Measurements from ENCODE around the gene SGCD. TPM values are rescaled to one million over a fixed set of nuclear protein-coding genes. Genes with fewer than 3 reads are reported as not detected.
A peak's percentile ranks its signal among the peaks of the same experiment; 100 is the strongest.

Gene SGCD
- total RNA-seq, 8 experiments from 2014 or later: 0.29 to 56.2 (median 7.9) TPM

- Histone ChIP-seq H3K27ac (no peak overlapping the region), H3K4me3 (no peak overlapping the region), H3K4me1 (replicated peaks in 1 of 2) (peaks cover 0 to 2% of the 10 kb centered on the region in 2 donors)
- in situ Hi-C loops (cut with MboI; ENCODE audit: low pct_unique_long_range_greater_than_20kb in 2 of 9, low sequenced_read_pairs in 9 of 9, unreplicated experiment in 9 of 9): no loop called here
- 0 to 100% (median 73%) methylated on average over 1 to 3 of the region's 3 CpGs; no CpG with 5 or more reads in 6 of the 10 experiments for WGBS, 10 experiments
- ATAC-seq (replicated peaks in 6 of 8): no peak
Measured at GRCh38 chr5:156735477-156735876, 408.5 kb downstream of the SGCD start.

- in situ Hi-C loops (cut with MboI; ENCODE audit: low pct_unique_long_range_greater_than_20kb in 2 of 9, low sequenced_read_pairs in 9 of 9, unreplicated experiment in 9 of 9): no loop called here
- no peak overlapping the region for H3K27ac ChIP-seq
- no peak for ATAC-seq (replicated peaks in 6 of 8)
- H3K4me3 ChIP-seq: no peak overlapping the region
- 53 to 93% (median 82%) methylated on average over 2 to 5 of the region's 5 CpGs; no CpG with 5 or more reads in 3 of the 10 experiments for WGBS, 10 experiments
- H3K4me1 ChIP-seq (replicated peaks in 1 of 2): peaks cover 0 to 2% of the 10 kb centered on the region in 2 donors
Measured at GRCh38 chr5:156741516-156741915, 414.6 kb downstream of the SGCD start.

GRCh38 chr5:156753846-156754245, 426.9 kb downstream of the SGCD start:
- 50 to 100% (median 80%) methylated on average over 1 to 2 of the region's 3 CpGs; no CpG with 5 or more reads in 4 of the 10 experiments for WGBS, 10 experiments
- ATAC-seq (replicated peaks in 6 of 8): no peak
- Histone ChIP-seq H3K27ac (no peak overlapping the region), H3K4me1 (replicated peaks in 1 of 2) (no peaks in the 10 kb centered on the region), H3K4me3 (no peak overlapping the region)
- in situ Hi-C loops (cut with MboI; ENCODE audit: low pct_unique_long_range_greater_than_20kb in 2 of 9, low sequenced_read_pairs in 9 of 9, unreplicated experiment in 9 of 9): no loop called here

- Histone ChIP-seq H3K4me1 (replicated peaks in 1 of 2) (no peaks in the 10 kb centered on the region), H3K4me3 (no peak overlapping the region), H3K27ac (no peak overlapping the region)
- in situ Hi-C loops (cut with MboI; ENCODE audit: low pct_unique_long_range_greater_than_20kb in 2 of 9, low sequenced_read_pairs in 9 of 9, unreplicated experiment in 9 of 9): no loop called here
- ATAC-seq (replicated peaks in 6 of 8): no peak
- 88 to 100% (median 100%) methylated on average over 1 to 3 of the region's 3 CpGs; no CpG with 5 or more reads in 2 of the 10 experiments for WGBS, 10 experiments
Measured at GRCh38 chr5:156755421-156756087, 428.6 kb downstream of the SGCD start.

DNA sequence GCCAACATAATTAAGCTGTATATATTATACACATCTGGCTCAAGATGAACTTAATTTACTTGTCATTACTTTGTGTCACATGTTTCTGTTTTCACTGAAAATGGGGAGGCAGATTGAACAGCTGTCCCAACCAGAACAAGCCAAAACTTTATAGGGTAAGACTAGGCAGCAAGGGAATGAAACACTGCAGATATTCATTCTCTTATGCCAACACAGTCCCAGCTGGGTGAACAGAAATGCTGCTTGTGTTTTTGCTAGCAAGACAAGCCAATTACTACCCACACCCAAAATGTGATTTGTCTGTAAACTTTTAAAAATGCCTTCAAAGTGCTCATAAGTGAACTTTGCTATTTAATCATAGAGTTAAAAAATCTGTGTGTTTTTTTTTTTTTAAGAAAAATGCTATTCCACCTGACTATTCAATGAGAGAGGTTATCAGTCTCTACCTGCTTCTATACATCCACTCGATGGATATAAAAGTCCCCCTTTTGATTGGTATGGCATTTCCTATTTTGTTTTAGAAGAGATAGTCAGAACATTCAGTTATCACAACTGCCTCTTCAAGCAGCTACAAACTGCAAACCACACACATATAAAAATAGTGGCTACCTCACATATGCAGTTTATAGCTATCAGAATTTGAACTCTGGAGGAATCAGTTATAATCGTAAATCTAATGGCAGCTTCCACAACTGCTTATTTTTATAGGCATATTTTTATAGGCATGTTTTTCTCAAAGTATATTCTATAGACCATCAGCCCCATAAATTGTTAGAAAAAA, 431.2 kb downstream of the SGCD start:
- H3K27ac ChIP-seq: no peak overlapping the region
- no peak for ATAC-seq (replicated peaks in 6 of 8)
- in situ Hi-C loops (cut with MboI; ENCODE audit: low pct_unique_long_range_greater_than_20kb in 2 of 9, low sequenced_read_pairs in 9 of 9, unreplicated experiment in 9 of 9): no loop called here
- H3K4me1 ChIP-seq (replicated peaks in 1 of 2): no peaks in the 10 kb centered on the region
- WGBS, 10 experiments: 55 to 100% (median 85%) methylated on average over 1 to 2 of the region's 2 CpGs
- no peak overlapping the region for H3K4me3 ChIP-seq

DNA sequence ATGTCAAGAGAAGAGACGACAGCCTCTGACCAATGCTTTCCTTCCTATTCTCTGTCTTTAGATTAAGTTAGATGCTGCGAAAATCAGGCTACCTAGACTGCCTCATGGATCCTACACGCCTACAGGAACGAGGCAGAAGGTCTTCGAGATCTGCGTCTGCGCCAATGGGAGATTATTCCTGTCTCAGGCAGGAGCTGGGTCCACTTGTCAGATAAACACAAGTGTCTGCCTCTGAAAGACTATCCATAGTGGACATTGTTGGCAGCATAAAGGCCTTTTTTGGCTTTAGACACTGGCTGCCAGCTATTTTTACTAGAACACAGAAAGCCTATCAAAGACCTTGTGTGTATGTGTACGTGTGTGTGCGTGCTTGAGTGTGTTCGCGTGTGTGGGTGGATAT, 432.2 kb downstream of the SGCD start:
- peaks cover 0 to 2% of the 10 kb centered on the region in 2 donors for H3K4me1 ChIP-seq (replicated peaks in 1 of 2)
- no peak overlapping the region for H3K27ac ChIP-seq
- H3K4me3 ChIP-seq: no peak overlapping the region
- in situ Hi-C loops (cut with MboI; ENCODE audit: low pct_unique_long_range_greater_than_20kb in 2 of 9, low sequenced_read_pairs in 9 of 9, unreplicated experiment in 9 of 9): no loop called here
- ATAC-seq (replicated peaks in 6 of 8): no peak
- WGBS, 10 experiments: 84 to 100% (median 100%) methylated on average over 1 to 10 of the region's 11 CpGs; no CpG with 5 or more reads in 1 of the 10 experiments

DNA sequence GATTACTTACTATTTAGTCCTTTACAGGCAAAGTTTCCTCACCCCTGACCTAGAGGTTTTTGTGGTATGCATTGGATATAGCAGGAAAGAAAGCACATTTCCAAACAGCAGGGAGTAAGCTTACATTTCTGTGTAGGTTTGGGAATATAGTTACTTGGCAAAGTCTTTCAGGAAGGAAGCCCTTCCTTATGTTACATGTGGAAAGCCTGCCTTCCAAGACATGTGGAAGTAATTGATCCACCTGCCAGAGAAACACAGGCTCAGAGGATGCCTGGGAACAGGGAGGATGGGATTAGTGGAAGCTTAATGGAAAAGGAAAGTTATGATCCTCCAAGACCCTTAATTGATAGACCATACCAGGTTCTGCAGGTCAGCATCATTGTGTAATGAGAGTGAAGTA, 435.8 kb downstream of the SGCD start:
- in situ Hi-C loops (cut with MboI; ENCODE audit: low pct_unique_long_range_greater_than_20kb in 2 of 9, low sequenced_read_pairs in 9 of 9, unreplicated experiment in 9 of 9): no loop called here
- ATAC-seq (replicated peaks in 6 of 8): no peak
- Histone ChIP-seq H3K27ac (no peak overlapping the region), H3K4me3 (no peak overlapping the region), H3K4me1 (replicated peaks in 1 of 2) (peaks cover 0 to 5% of the 10 kb centered on the region in 2 donors)

- Histone ChIP-seq H3K4me1 (replicated peaks in 1 of 2) (peaks cover 0 to 5% of the 10 kb centered on the region in 2 donors), H3K27ac (no peak overlapping the region), H3K4me3 (no peak overlapping the region)
- ATAC-seq (replicated peaks in 6 of 8): peak in 1 of 8 experiments; percentile 28
- WGBS, 10 experiments: 30 to 92% (median 71%) methylated on average over 1 to 6 of the region's 6 CpGs
- in situ Hi-C loops (cut with MboI; ENCODE audit: low pct_unique_long_range_greater_than_20kb in 2 of 9, low sequenced_read_pairs in 9 of 9, unreplicated experiment in 9 of 9): no loop called here
Measured at GRCh38 chr5:156764176-156764971, 437.4 kb downstream of the SGCD start.

DNA sequence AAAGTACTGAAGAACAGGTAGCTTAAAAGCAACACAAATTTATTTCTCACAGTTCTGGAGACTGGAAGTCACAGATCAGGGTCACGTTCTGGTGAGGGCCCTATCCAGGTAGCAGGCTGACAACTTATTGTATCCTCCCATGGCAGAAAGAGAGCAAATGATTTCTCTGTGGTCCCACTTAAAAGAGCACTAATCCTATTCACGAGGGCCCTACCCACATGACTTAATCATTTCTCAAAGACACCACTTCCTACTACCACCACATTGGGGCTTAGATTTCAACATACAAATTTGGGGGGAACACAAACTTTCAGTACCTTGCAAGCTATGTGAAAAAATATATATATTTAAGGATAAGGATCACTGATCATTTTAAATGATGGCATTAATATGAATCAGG, 447.3 kb downstream of the SGCD start:
- no peak for ATAC-seq (replicated peaks in 6 of 8)
- WGBS, 10 experiments: 0 to 83% (median 60%) methylated on average over 1 to 2 of the region's 2 CpGs; no CpG with 5 or more reads in 3 of the 10 experiments

GRCh38 chr5:156778139-156778706, 451.3 kb downstream of the SGCD start:
- WGBS, 10 experiments: 0 to 100% (median 89%) methylated on average over 1 of the region's 1 CpG; no CpG with 5 or more reads in 3 of the 10 experiments
- no peak for ATAC-seq (replicated peaks in 6 of 8)
- Histone ChIP-seq H3K4me1 (replicated peaks in 1 of 2) (no peaks in the 10 kb centered on the region), H3K4me3 (no peak overlapping the region), H3K27ac (no peak overlapping the region)
- in situ Hi-C loops (cut with MboI; ENCODE audit: low pct_unique_long_range_greater_than_20kb in 2 of 9, low sequenced_read_pairs in 9 of 9, unreplicated experiment in 9 of 9): no loop called here

More for the DNA sequence above, 447.3 kb downstream of the SGCD start:
- Histone ChIP-seq H3K4me3 (no peak overlapping the region), H3K27ac (no peak overlapping the region), H3K4me1 (replicated peaks in 1 of 2) (no peaks in the 10 kb centered on the region)
- in situ Hi-C loops (cut with MboI; ENCODE audit: low pct_unique_long_range_greater_than_20kb in 2 of 9, low sequenced_read_pairs in 9 of 9, unreplicated experiment in 9 of 9): no loop called here

- no peak overlapping the region for H3K4me3 ChIP-seq
- in situ Hi-C loops (cut with MboI; ENCODE audit: low pct_unique_long_range_greater_than_20kb in 2 of 9, low sequenced_read_pairs in 9 of 9, unreplicated experiment in 9 of 9): no loop called here
- no peak for ATAC-seq (replicated peaks in 6 of 8)
- 24 to 100% (median 78%) methylated on average over 1 to 2 of the region's 2 CpGs; no CpG with 5 or more reads in 1 of the 10 experiments for WGBS, 10 experiments
- no peaks in the 10 kb centered on the region for H3K4me1 ChIP-seq (replicated peaks in 1 of 2)
- no peak overlapping the region for H3K27ac ChIP-seq
Measured at GRCh38 chr5:156778752-156779151, 451.8 kb downstream of the SGCD start.

DNA sequence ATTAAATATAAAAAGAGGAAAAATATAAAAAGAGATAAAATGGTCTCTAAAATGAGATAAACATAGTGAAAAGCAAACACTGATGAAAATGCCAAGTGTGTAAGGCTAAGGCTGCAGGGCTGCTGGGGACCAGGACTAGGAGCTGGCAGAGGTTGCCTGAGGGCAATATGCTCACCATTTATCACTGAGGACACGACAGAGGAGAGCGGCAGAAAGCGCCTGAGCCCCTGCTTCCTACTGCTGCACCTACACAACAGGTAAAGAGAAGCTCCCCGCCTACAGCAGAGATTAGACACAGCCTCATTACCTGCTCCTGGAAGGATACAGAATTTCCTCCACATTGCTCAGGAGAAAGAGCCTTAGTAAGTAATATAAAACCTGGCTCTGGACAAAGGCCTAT, 452.5 kb downstream of the SGCD start:
- in situ Hi-C loops (cut with MboI; ENCODE audit: low pct_unique_long_range_greater_than_20kb in 2 of 9, low sequenced_read_pairs in 9 of 9, unreplicated experiment in 9 of 9): no loop called here
- Histone ChIP-seq H3K27ac (no peak overlapping the region), H3K4me3 (no peak overlapping the region), H3K4me1 (replicated peaks in 1 of 2) (no peaks in the 10 kb centered on the region)
- no peak for ATAC-seq (replicated peaks in 6 of 8)
- 60 to 100% (median 86%) methylated on average over 1 to 4 of the region's 4 CpGs; no CpG with 5 or more reads in 4 of the 10 experiments for WGBS, 10 experiments

GRCh38 chr5:156783092-156783491, 456.1 kb downstream of the SGCD start:
- in situ Hi-C loops (cut with MboI; ENCODE audit: low pct_unique_long_range_greater_than_20kb in 2 of 9, low sequenced_read_pairs in 9 of 9, unreplicated experiment in 9 of 9): no loop called here
- ATAC-seq (replicated peaks in 6 of 8): no peak
- WGBS, 10 experiments: 60 to 100% (median 85%) methylated on average over 1 to 2 of the region's 5 CpGs; no CpG with 5 or more reads in 6 of the 10 experiments
- Histone ChIP-seq H3K4me3 (no peak overlapping the region), H3K27ac (no peak overlapping the region), H3K4me1 (replicated peaks in 1 of 2) (no peaks in the 10 kb centered on the region)

All from motor neuron (in vitro differentiated cells).